ENCODE data around the gene FXYD5.
"Not testable (repeated sequence)": the region's sequence is repeated elsewhere in the genome, so short reads cannot be mapped to it uniquely, and the experiment has no call there.

FXYD5 gene

GRCh38 chr19:35140207-35140961 is 14.2 kb upstream of the FXYD5 start:
- no peak for DNase-seq

GRCh38 chr19:35140962-35141836 is 13.3 kb upstream of the FXYD5 start:
- peak; percentile 80 for DNase-seq

- DNase-seq, result no peak
Observed at GRCh38 chr19:35141837-35142605, 12.5 kb upstream of the FXYD5 start.

GRCh38 chr19:35142606-35143230 is 11.8 kb upstream of the FXYD5 start:
- DNase-seq, result peak; percentile 24

- DNase-seq, result peak; percentile 17
Observed at GRCh38 chr19:35143231-35143715, 11.3 kb upstream of the FXYD5 start, which contains the start of gene FXYD7. TSS of gene FXYD7 (plus strand) at chr19:35143255. CDS start at chr19:35143334, 79 bp downstream.

- DNase-seq, result no peak
Observed at GRCh38 chr19:35143818-35144217, 10.7 kb upstream of the FXYD5 start.

GRCh38 chr19:35144259-35144599 is 10.3 kb upstream of the FXYD5 start:
- no peak for DNase-seq

GRCh38 chr19:35144600-35145436 is 9.7 kb upstream of the FXYD5 start:
- DNase-seq, result no peak

GRCh38 chr19:35146746-35147459 is 7.6 kb upstream of the FXYD5 start:
- no peak for DNase-seq

- no peak for DNase-seq
Observed at GRCh38 chr19:35149463-35149862, 5.1 kb upstream of the FXYD5 start.

- DNase-seq, result no peak
Observed at GRCh38 chr19:35150445-35150844, 4.1 kb upstream of the FXYD5 start.

GRCh38 chr19:35151273-35152065 is 3.1 kb upstream of the FXYD5 start:
- DNase-seq, result no peak

- DNase-seq, result not testable (repeated sequence)
Observed at GRCh38 chr19:35153129-35153522, 1.4 kb upstream of the FXYD5 start.

- peak; percentile 15 for DNase-seq
Observed at GRCh38 chr19:35153701-35154524, 622 bp upstream of the FXYD5 start.

GRCh38 chr19:35155441-35155840 is 906 bp downstream of the FXYD5 start:
- no peak for DNase-seq

GRCh38 chr19:35155981-35156672 is 1.6 kb downstream of the FXYD5 start:
- no peak for DNase-seq

GRCh38 chr19:35156673-35157014 is 2.1 kb downstream of the FXYD5 start:
- DNase-seq, result no peak

GRCh38 chr19:35157431-35157830 is 2.9 kb downstream of the FXYD5 start:
- DNase-seq, result no peak

- no peak for DNase-seq
Observed at GRCh38 chr19:35159606-35160005, 5.1 kb downstream of the FXYD5 start.
